ENCODE data around the gene ENOSF1. TPM values are rescaled to one million over a fixed set of nuclear protein-coding genes. Genes with fewer than 3 reads are reported as not detected.
A peak's percentile ranks its signal among the peaks of the same experiment; 100 is the strongest.

Gene ENOSF1
- total and polyA plus RNA-seq, 2 of the 13 experiments (the other 11 are each of a cell fraction or from before 2014, with no cell fraction given) = 37.6 to 40.1 TPM

DNA sequence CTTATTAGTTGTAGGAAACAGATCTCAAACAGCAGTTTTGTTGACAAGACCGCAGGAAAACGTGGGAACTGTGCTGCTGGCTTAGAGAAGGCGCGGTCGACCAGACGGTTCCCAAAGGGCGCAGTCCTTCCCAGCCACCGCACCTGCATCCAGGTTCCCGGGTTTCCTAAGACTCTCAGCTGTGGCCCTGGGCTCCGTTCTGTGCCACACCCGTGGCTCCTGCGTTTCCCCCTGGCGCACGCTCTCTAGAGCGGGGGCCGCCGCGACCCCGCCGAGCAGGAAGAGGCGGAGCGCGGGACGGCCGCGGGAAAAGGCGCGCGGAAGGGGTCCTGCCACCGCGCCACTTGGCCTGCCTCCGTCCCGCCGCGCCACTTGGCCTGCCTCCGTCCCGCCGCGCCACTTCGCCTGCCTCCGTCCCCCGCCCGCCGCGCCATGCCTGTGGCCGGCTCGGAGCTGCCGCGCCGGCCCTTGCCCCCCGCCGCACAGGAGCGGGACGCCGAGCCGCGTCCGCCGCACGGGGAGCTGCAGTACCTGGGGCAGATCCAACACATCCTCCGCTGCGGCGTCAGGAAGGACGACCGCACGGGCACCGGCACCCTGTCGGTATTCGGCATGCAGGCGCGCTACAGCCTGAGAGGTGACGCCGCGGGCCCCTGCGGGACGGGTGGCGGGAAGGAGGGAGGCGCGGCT, 55.0 kb downstream of the ENOSF1 start, which contains the start of gene TYMS (continued):
- no peak for TF ChIP-seq ZNF878 (CRISPR knock-in tag; IDR thresholded peaks at IDR 0.05)
- no peak for TF ChIP-seq SCMH1 (CRISPR knock-in tag; IDR thresholded peaks at IDR 0.05; ENCODE audit: borderline replicate concordance)
- no peak for TF ChIP-seq ZNF720 (CRISPR knock-in tag; IDR thresholded peaks at IDR 0.05)
- TF ChIP-seq ZKSCAN1 (IDR thresholded peaks at IDR 0.05; ENCODE audit: low read length) = no peak
- no peak for TF ChIP-seq NBN (conservative IDR thresholded peaks at IDR 0.05)
- no peak for TF ChIP-seq JUN (CRISPR knock-in tag; IDR thresholded peaks at IDR 0.05)
- no peak for TF ChIP-seq KMT2A (CRISPR knock-in tag; IDR thresholded peaks at IDR 0.05)
- TF ChIP-seq REPIN1 (CRISPR knock-in tag; IDR thresholded peaks at IDR 0.05; ENCODE audit: borderline replicate concordance, low read depth) = peak; percentile 32
- TF ChIP-seq SALL1 (CRISPR knock-in tag; IDR thresholded peaks at IDR 0.05) = peak; percentile 61
- TF ChIP-seq ZNF672 (CRISPR knock-in tag; IDR thresholded peaks at IDR 0.05) = no peak
- TF ChIP-seq, protein P1, sequence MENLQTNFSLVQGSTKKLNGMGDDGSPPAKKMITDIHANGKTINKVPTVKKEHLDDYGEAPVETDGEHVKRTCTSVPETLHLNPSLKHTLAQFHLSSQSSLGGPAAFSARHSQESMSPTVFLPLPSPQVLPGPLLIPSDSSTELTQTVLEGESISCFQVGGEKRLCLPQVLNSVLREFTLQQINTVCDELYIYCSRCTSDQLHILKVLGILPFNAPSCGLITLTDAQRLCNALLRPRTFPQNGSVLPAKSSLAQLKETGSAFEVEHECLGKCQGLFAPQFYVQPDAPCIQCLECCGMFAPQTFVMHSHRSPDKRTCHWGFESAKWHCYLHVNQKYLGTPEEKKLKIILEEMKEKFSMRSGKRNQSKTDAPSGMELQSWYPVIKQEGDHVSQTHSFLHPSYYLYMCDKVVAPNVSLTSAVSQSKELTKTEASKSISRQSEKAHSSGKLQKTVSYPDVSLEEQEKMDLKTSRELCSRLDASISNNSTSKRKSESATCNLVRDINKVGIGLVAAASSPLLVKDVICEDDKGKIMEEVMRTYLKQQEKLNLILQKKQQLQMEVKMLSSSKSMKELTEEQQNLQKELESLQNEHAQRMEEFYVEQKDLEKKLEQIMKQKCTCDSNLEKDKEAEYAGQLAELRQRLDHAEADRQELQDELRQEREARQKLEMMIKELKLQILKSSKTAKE (CRISPR knock-in tag; IDR thresholded peaks at IDR 0.05; ENCODE audit: borderline replicate concordance) = no peak
- TF ChIP-seq CAMTA2 (CRISPR knock-in tag; IDR thresholded peaks at IDR 0.05; ENCODE audit: borderline replicate concordance) = peak; percentile 27; the same call in 1 of the 2 replicates
- TF ChIP-seq RARA (CRISPR knock-in tag; IDR thresholded peaks at IDR 0.05) = no peak
- TF ChIP-seq ZNF589 (CRISPR knock-in tag; conservative IDR thresholded peaks at IDR 0.05) = 0 out of 2 replicates have a peak, but pooled peaks have one; percentile 12
- no peak for TF ChIP-seq ZNF17 (CRISPR knock-in tag; IDR thresholded peaks at IDR 0.05)
- TF ChIP-seq SAP130 (CRISPR knock-in tag; IDR thresholded peaks at IDR 0.05; ENCODE audit: low read depth) = peak; percentile 84
- no peak for TF ChIP-seq FOXK2 (IDR thresholded peaks at IDR 0.05)
- TF ChIP-seq ZFY (CRISPR knock-in tag; IDR thresholded peaks at IDR 0.05) = peak; percentile 68
- no peak for TF ChIP-seq HMGXB3 (CRISPR knock-in tag; IDR thresholded peaks at IDR 0.05; ENCODE audit: borderline replicate concordance)
- TF ChIP-seq KLF12 (CRISPR knock-in tag; IDR thresholded peaks at IDR 0.05; ENCODE audit: borderline replicate concordance) = no peak; the same call in 1 of the 2 replicates
- peak; percentile 86 for TF ChIP-seq ZNF781 (CRISPR knock-in tag; IDR thresholded peaks at IDR 0.05; ENCODE audit: borderline replicate concordance, not compliant biosample characterization)
- TF ChIP-seq HMGA1 (CRISPR knock-in tag; conservative IDR thresholded peaks at IDR 0.05) = no peak
- no peak for TF ChIP-seq ZSCAN9 (CRISPR knock-in tag; IDR thresholded peaks at IDR 0.05; ENCODE audit: borderline replicate concordance)
- no peak for TF ChIP-seq THAP8 (CRISPR knock-in tag; IDR thresholded peaks at IDR 0.05; ENCODE audit: borderline replicate concordance)
- TF ChIP-seq KLF6 (CRISPR knock-in tag; IDR thresholded peaks at IDR 0.05) = 0 out of 2 replicates have a peak, but pooled peaks have one; percentile 52
- no peak for TF ChIP-seq ZFP36 (IDR thresholded peaks at IDR 0.05; ENCODE audit: borderline replicate concordance, low read depth, low read length, partially characterized antibody)

Measured in HepG2 (cell line).